Epidermal melanocyte (primary cell): ENCODE data around the gene DHRS7.
"Not testable (repeated sequence)": the region's sequence is repeated elsewhere in the genome, so short reads cannot be mapped to it uniquely, and the experiment has no call there.

Experiments used
- DNase-seq: peaks from one replicate; pipeline ENCODE4 v3.0.0; 2011; ENCODE audit warnings: low spot score; ENCODE audit not compliant: insufficient read length

DHRS7 gene

DNA sequence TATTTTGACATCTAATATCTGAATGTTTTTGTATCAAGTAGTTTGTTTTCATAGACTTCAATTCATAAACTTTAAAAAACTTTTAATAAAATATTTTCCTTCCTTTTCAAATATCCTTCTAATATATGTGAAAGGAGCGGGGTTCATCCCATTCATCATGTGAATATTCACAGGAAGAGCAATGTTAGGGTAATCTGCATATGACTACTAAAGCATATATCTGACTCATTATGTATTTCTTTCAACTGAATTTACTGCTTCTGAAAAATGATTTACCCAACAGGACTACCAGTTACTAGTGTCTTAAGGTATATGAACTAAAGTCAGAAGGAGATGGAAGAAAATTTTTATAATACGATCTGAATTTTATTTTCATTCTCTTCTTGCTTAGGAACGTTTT is 30.5 kb downstream of the DHRS7 start:
- no peak for DNase-seq

DNA sequence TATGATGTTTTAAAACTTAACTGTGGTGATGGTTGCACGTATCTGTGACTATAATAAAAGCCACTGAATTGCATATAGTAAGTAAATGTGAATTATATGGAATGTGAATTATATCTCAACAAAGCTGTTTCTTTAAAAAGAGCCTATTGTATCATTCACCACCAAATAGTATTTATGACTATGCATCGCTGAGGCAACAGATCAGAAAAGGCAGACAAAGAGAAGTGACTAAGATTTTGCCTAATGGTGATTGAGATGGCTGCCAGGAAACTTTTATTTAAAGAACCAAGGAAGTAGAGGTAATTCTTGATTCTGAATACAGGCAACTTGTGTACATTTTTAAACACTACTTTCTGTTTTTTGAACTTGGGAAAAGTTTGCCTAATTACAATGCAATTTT is 31.7 kb downstream of the DHRS7 start:
- DNase-seq = no peak

DNA sequence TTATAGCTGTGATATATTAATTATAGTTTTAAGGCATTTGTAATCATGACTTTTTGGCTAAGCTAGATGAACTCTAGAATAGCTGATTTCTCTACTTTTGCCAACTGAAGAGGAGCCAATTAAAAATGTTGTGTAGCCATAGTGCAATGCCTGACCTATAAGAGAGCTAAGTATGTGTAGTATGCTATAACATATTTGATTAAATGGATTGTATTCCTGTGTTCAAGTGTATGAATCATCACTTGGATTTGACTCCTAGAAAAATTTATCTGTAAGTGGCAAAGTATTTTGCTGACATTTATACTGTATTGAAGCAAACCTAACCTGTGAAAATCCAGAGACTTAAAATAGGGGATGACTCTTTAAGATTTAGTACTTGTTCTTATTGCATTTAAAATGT is 39.3 kb downstream of the DHRS7 start:
- no peak for DNase-seq

DNA sequence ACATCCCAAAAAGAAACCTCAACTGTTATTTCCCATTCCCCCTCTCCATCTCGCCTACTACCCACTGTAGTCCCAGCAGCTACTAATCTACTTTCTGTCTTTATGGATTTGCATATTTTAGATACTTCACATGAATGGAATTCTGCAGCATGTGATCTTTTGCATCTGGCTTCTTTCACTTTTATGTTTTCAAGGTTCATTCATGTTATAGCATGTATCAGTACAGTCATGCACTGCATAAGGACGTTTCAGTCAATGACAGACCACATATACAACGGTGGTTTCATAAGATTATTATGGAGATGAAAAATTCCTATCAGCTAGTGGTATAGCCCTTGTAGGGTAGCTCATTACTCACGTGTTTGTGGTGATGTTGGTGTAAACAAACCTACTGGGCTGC is 49.0 kb downstream of the DHRS7 start:
- no peak for DNase-seq

DNA sequence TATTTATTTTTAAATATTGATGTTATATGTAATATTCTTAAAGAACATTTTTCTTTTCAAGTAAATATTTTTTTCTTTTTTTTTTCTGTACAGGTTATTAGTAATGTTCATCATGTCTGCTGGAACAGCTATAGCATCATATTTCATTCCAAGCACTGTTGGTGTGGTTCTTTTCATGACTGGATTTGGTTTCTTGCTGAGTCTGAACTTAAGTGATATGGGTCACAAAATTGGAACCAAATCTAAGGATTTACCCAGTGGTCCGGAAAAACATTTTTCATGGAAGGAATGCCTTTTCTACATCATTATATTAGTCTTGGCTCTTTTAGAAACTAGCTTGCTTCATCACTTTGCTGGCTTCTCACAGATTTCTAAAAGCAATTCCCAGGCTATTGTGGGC is 50.3 kb downstream of the DHRS7 start:
- DNase-seq = no peak

DNA sequence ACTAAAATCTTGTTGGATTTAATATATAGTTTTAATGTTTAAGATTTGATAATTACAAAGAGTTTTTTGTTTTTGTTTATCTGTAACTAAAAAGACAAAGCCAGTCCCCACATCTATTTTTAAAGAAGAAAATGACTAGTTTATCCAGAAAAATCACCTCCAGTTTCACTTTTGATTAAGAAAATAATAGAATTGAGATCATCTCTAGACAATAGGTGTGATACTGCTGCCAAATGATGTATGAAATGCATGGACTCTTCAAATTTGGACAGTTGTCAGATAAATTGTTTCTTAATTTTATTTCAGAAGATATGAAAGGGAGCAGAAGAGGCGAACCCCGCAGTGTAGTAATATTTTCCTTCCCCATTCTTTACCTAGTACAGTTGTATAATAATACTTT is 53.5 kb downstream of the DHRS7 start:
- DNase-seq = no peak

DNA sequence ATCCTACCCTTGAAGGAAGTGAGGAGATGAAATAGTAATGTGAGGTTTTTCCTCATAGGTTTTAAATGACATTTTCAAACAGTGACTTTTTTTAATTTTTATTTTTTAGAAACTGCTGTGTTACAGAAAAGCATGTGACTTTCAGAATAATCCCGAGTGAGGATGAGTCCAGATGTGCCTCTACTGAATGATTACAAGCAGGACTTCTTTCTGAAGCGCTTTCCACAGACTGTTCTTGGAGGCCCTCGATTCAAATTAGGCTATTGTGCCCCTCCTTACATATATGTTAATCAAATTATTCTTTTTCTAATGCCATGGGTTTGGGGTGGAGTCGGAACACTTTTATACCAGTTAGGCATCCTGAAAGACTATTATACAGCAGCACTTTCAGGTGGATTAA is 57.7 kb downstream of the DHRS7 start:
- DNase-seq = no peak

DNA sequence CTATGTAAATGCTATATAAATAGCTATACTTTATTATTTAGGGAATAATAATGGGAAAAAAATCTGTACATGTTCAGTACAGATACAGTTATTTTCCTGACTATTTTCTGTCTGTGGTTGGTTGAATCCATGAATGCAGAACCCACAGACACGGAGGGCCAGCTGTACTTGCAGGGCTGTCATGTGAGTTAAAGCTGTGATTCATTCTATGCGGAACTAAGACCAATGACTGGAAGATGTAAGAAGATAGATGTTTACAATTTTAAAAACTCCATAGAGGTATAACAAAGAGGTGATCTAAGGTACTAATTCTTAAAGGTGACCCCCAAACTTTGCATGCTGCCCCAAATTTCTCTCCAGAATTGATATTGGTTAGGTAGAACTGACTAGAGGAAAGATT is 58.9 kb downstream of the DHRS7 start:
- peak; percentile 33 for DNase-seq

DNA sequence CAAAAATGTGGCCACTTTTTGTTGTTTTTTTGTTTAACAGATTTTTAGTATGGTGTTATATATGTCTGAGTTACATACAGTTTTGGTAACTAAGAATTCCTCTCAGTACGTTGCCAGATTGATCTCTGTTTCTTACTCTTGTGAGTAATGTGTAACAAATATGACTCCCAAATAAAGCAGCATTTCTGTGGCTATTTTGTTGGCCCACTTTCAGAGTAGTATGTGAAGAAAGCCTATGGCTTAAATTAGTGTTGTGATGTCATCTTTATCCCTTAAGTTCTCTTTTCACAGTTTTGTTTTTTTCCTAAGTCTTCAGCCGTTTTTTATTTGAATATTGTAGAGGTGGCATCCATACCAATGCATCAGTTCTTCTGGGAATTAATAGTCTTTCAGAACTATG is 62.8 kb downstream of the DHRS7 start:
- DNase-seq = no peak

DNA sequence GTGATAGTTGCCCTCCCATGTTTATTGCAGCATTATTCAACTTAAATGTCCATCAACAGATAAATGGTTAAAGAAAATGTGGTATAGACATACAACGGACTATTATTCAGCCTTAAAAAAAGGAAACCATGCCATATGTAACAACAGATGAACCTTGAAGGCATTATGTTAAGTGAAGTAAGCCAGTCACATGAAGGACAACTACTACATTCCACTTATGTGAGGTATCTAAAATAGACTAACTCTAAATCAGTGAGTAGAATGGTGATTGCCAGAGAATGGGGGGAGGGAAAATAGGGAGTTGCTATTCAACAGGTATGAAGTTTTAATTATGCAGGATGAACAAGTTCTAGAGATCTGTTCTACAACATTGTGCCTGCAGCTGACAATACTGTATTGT is 63.4 kb downstream of the DHRS7 start:
- no peak for DNase-seq

DNA sequence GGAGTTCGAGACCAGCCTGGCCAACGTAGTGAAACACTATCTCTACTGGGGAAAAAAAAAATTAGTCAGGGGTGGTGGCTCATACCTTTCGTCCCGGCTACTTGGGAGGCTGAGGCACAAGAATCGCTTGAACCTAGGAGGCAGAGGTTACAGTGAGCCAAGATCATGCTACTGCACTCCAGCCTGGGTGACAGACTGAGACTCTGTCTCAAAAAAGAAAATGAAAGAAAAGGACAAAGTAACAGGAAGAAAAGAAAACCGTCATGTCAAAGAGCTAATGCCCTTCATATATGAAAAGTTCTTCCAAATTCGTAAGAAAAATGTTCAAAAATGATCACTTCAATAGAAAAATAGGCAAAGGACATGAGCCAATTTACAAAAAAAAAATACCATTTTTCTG is 65.3 kb downstream of the DHRS7 start:
- DNase-seq = not testable (repeated sequence)

DNA sequence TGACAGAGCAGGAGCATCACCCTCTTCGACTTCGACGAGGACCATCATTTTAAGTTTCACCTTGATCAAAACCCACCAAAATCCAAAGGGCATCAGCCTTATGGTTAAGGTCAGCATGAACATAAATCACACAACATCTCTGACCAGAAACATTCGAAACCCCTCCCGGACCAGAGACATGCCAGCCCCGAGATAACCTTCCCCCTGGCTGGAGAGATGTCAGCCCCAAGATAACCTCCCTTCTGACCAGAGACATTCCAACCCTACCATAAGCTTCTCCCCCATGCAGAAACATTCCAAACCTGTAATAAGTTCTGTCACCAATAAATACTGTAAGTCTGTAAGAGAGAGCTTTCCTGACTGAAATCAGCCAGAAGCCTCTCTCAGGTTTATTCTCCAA is 67.2 kb downstream of the DHRS7 start:
- no peak for DNase-seq

DNA sequence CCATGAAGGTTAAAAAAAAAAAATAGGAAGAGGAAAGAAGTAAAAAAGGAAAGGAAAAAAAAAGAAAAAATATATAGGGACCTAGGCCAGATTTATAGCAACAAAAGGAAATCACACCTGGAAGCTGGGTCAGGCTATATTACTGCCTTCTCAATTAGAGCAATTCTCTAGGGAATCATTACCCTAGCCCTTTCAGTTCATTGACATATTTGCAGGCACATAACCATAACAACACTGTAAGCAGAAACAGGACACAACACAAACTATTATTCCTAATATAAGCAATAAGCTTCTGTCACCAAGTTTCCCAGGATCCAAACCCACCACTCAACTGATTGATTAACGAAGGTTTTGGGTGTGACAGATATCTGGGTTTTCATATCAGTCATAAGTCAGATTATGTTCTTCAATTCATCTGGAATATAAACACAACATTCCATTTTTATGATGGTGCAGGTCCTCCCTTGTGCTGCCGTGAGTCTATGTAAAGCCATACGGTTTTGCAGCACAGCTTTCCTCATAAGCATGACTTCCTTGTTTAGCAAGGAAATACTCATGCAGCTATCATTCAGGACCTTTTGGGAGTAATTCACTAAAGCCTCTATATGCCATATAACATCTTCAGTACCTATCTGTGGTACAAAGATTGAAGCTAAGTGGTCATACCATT is 69.3 kb downstream of the DHRS7 start:
- DNase-seq = no peak

DNA sequence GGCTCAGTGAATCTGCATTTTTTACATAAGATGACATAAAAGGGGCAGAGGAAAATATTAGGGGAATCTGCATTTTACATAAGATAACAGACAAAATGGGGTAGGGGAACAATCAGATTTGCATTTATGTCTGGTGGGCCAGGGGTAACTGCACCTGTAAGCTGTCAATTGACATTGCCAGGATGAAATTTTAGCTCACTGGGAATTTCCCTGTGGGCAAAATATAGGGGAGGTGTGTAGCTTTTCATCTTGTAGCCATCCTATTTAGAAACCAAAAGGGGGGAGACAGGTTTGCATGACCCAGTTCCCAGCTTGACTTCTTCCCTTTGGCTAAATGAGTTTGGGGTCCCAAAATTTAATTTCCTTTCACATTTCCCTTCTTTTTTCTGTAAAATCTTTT is 70.0 kb downstream of the DHRS7 start:
- DNase-seq = no peak

DNA sequence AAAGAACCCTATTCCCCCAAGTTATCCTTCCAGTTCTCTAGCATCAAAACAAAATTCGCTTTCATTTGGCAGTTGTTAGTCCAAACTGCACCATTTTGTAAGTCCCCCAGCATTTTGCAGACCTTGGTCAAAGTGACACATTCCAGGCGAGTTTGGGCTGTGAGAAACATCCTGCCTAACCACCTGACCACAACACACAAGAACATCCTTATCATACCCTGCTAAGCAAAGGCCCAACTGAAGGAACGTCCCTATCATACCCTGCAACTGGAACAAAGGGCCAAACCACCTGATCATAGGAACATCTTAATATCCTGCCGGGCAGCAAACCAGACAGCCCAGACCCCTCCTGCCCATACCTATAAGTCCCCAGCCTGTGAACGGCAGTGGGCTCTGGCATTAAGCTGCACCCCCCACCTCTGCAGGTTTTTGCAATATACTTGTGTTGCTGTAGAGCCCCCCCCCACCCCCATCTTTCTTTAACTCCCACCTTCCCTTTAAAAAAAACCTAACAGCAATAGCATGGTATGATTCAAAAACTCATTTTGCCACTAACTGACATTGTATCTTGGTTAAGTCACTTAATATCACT is 70.8 kb downstream of the DHRS7 start:
- no peak for DNase-seq
